A673 (cell line): ENCODE results near the gene IL37.

ENCODE experiments used
- EZH2 ChIP-seq: fragments of 200-600 bp; sonication (generic); IDR thresholded peaks from 2 replicates; pipeline ENCODE4 v1.6.1; 2017; ENCODE audit warnings: borderline replicate concordance, low read depth, mild to moderate bottlenecking, mixed read lengths, antibody characterized with exemption, low read length; ENCODE audit not compliant: poor library complexity, severe bottlenecking
- TF ChIP-seq, protein P1 (sequence below): fragments of 300-800, 200-600 bp; sonication (generic); conservative IDR thresholded peaks from 2 replicates; pipeline ENCODE4 v1.5.1; 2017; ENCODE audit warnings: low read depth, mild to moderate bottlenecking, antibody characterized with exemption, low read length, moderate library complexity, mixed read lengths

DNA sequence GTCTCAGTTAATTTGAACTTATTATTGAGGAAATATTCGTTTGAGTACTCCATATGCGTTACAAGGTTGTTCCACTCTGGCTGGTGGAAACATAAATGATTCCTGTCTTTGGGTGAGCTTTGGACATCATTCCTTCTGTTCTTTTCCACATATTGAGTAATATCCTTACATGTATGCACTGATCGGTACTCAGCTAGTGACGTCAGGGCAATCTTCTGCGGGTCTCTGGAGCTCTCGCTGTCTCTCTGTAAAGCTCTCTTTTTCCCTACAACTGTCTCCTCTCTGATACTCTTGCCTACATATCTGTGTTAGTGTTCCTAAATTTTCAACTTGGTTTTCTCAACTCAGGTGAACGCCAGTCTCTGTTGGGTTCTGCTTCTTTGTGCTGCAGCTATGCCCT lies 43.4 kb downstream of the IL37 start:
- TF ChIP-seq, protein P1, sequence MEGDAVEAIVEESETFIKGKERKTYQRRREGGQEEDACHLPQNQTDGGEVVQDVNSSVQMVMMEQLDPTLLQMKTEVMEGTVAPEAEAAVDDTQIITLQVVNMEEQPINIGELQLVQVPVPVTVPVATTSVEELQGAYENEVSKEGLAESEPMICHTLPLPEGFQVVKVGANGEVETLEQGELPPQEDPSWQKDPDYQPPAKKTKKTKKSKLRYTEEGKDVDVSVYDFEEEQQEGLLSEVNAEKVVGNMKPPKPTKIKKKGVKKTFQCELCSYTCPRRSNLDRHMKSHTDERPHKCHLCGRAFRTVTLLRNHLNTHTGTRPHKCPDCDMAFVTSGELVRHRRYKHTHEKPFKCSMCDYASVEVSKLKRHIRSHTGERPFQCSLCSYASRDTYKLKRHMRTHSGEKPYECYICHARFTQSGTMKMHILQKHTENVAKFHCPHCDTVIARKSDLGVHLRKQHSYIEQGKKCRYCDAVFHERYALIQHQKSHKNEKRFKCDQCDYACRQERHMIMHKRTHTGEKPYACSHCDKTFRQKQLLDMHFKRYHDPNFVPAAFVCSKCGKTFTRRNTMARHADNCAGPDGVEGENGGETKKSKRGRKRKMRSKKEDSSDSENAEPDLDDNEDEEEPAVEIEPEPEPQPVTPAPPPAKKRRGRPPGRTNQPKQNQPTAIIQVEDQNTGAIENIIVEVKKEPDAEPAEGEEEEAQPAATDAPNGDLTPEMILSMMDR = no peak
- no peak for TF ChIP-seq EZH2
